HG02943 (cell line): ENCODE results near the gene SLC16A10.
A peak's percentile ranks its signal among the peaks of the same experiment; 100 is the strongest.
"Not testable (repeated sequence)": the region's sequence is repeated elsewhere in the genome, so short reads cannot be mapped to it uniquely, and the experiment has no call there.

Experiments
- ATAC-seq: cut with Tn5 transposase; IDR thresholded peaks from one replicate; pipeline ENCODE4 v1.9.1; 2021; ENCODE audit warnings: mild to moderate bottlenecking, low read depth, moderate library complexity; ENCODE audit not compliant: unreplicated experiment

Gene SLC16A10

GRCh38 chr6:111250791-111251354 lies 163.6 kb downstream of the SLC16A10 start:
- no peak for ATAC-seq

- ATAC-seq: no peak
Measured at GRCh38 chr6:111252726-111253125, 165.4 kb downstream of the SLC16A10 start.

- ATAC-seq: no peak
Measured at GRCh38 chr6:111254004-111254778, 166.9 kb downstream of the SLC16A10 start.

GRCh38 chr6:111254779-111255166 lies 167.5 kb downstream of the SLC16A10 start:
- no peak for ATAC-seq

GRCh38 chr6:111255838-111256237 lies 168.5 kb downstream of the SLC16A10 start:
- ATAC-seq: not testable (repeated sequence)

GRCh38 chr6:111256646-111257045 lies 169.3 kb downstream of the SLC16A10 start:
- ATAC-seq: no peak

GRCh38 chr6:111258010-111258409 lies 170.7 kb downstream of the SLC16A10 start:
- ATAC-seq: no peak

- ATAC-seq: no peak
Measured at GRCh38 chr6:111258615-111259088, 171.3 kb downstream of the SLC16A10 start.

- ATAC-seq: peak; percentile 98
Measured at GRCh38 chr6:111259089-111259831, 172.0 kb downstream of the SLC16A10 start.

- no peak for ATAC-seq
Measured at GRCh38 chr6:111260570-111261298, 173.4 kb downstream of the SLC16A10 start.

GRCh38 chr6:111263837-111264236 lies 176.5 kb downstream of the SLC16A10 start:
- no peak for ATAC-seq

- ATAC-seq: no peak
Measured at GRCh38 chr6:111265842-111266241, 178.5 kb downstream of the SLC16A10 start.

- no peak for ATAC-seq
Measured at GRCh38 chr6:111266276-111266675, 179.0 kb downstream of the SLC16A10 start.

GRCh38 chr6:111267764-111268333 lies 180.5 kb downstream of the SLC16A10 start:
- no peak for ATAC-seq

- ATAC-seq: no peak
Measured at GRCh38 chr6:111269401-111269970, 182.2 kb downstream of the SLC16A10 start.

GRCh38 chr6:111270121-111270520 lies 182.8 kb downstream of the SLC16A10 start:
- ATAC-seq: no peak

- no peak for ATAC-seq
Measured at GRCh38 chr6:111274593-111275217, 187.4 kb downstream of the SLC16A10 start.

GRCh38 chr6:111276335-111276734 lies 189.0 kb downstream of the SLC16A10 start:
- ATAC-seq: no peak

- ATAC-seq: no peak
Measured at GRCh38 chr6:111276736-111277135, 189.4 kb downstream of the SLC16A10 start.

GRCh38 chr6:111277819-111278218 lies 190.5 kb downstream of the SLC16A10 start:
- no peak for ATAC-seq
